Activated naive CD4-positive, alpha-beta T cell treated with anti-CD3 and anti-CD28 coated beads for 36 hours (primary cell): Measurements from ENCODE around the gene UBXN6. TPM values are rescaled to one million over a fixed set of nuclear protein-coding genes. Genes with fewer than 3 reads are reported as not detected.

Experiments used
- CTCF ChIA-PET: fragments of 350-600 bp; sonication (Branson Sonifier 250); formaldehyde crosslinking; loops from one replicate; lab custom pipeline; 2021; ENCODE audit warnings: antibody characterized with exemption; lab: Charles Lee
- DNase-seq: peaks from one replicate; pipeline ENCODE4 v3.0.0-alpha.2; 2020
- H3K27ac Mint-ChIP-seq: one replicate; pipeline ENCODE4 v1.8.0; 2021; ENCODE audit warnings: mild to moderate bottlenecking, mixed read lengths
- H3K27me3 Mint-ChIP-seq: one replicate; pipeline ENCODE4 v1.8.0; 2021; ENCODE audit warnings: low read depth, mixed read lengths
- H3K36me3 Mint-ChIP-seq: one replicate; pipeline ENCODE4 v1.8.0; 2021; ENCODE audit warnings: low read depth, mixed read lengths
- H3K4me1 Mint-ChIP-seq: one replicate; pipeline ENCODE4 v1.8.0; 2021; ENCODE audit warnings: low read depth, mixed read lengths
- H3K4me3 Mint-ChIP-seq: one replicate; pipeline ENCODE4 v1.8.0; 2021; ENCODE audit warnings: mild to moderate bottlenecking, moderate library complexity, mixed read lengths
- H3K9me3 Mint-ChIP-seq: one replicate; pipeline ENCODE4 v1.8.0; 2021; ENCODE audit warnings: mixed read lengths
- intact Hi-C: fragments of 100-400 bp; cut with micrococcal nuclease; formaldehyde crosslinking; loops from one replicate; pipeline ENCODE4 v1.15.1; 2023
- total RNA-seq, 2 experiments: library from RNA; stranded (reverse); gene quantifications; one replicate each; pipeline ENCODE4 v1.2.3, GENCODE V29; 2021

The UBXN6 gene
- total RNA-seq, 2 experiments from 2014 or later: 28.7 to 36.2 TPM

- CTCF ChIA-PET: no interaction called here
- no peak for DNase-seq
- intact Hi-C loops: no loop called here
- Mint-ChIP-seq H3K4me3 (no peak overlapping the region), H3K27ac (no peak overlapping the region), H3K9me3 (no peaks in the 10 kb centered on the region), H3K36me3 (peaks cover 42% of the 10 kb centered on the region), H3K4me1 (peaks cover 4% of the 10 kb centered on the region), H3K27me3 (no peaks in the 10 kb centered on the region)
Observed at GRCh38 chr19:4425537-4425936, 32.1 kb downstream of the UBXN6 start.

GRCh38 chr19:4423416-4424126 is 34.0 kb downstream of the UBXN6 start:
- Mint-ChIP-seq H3K4me3 (no peak overlapping the region), H3K9me3 (no peaks in the 10 kb centered on the region), H3K4me1 (peaks cover 4% of the 10 kb centered on the region), H3K27me3 (no peaks in the 10 kb centered on the region), H3K27ac (no peak overlapping the region), H3K36me3 (peaks cover 29% of the 10 kb centered on the region)
- intact Hi-C loops: no loop called here
- CTCF ChIA-PET: interaction anchor here (2.0 kb wide), 1 partner anchor 10 kb away, joined by 4 read pairs; no protein-coding TSS in a partner anchor
- DNase-seq: no peak

GRCh38 chr19:4416268-4416667 is 41.3 kb downstream of the UBXN6 start:
- H3K27ac Mint-ChIP-seq: no peak overlapping the region
- no peak overlapping the region for H3K4me3 Mint-ChIP-seq
- DNase-seq: no peak
- intact Hi-C loops: no loop called here
- H3K36me3 Mint-ChIP-seq: peaks cover 32% of the 10 kb centered on the region
- H3K4me1 Mint-ChIP-seq: peaks cover 2% of the 10 kb centered on the region
- CTCF ChIA-PET: interaction anchor here (0.6 to 1.1 kb wide), 5 partner anchors 23 to 315 kb away, joined by 3 to 4 read pairs (median 3); no protein-coding TSS in a partner anchor
- no peaks in the 10 kb centered on the region for H3K9me3 Mint-ChIP-seq
- H3K27me3 Mint-ChIP-seq: no peaks in the 10 kb centered on the region

- no peak overlapping the region for H3K27ac Mint-ChIP-seq
- intact Hi-C loops: no loop called here
Observed at GRCh38 chr19:4415352-4415751, 42.2 kb downstream of the UBXN6 start.

GRCh38 chr19:4414800-4415321 is 42.7 kb downstream of the UBXN6 start:
- H3K9me3 Mint-ChIP-seq: no peaks in the 10 kb centered on the region
- H3K4me1 Mint-ChIP-seq: peaks cover 2% of the 10 kb centered on the region
- no peak for DNase-seq
- CTCF ChIA-PET: no interaction called here
- H3K27ac Mint-ChIP-seq: no peak overlapping the region
- peaks cover 33% of the 10 kb centered on the region for H3K36me3 Mint-ChIP-seq
- intact Hi-C loops: no loop called here
- H3K4me3 Mint-ChIP-seq: no peak overlapping the region
- no peaks in the 10 kb centered on the region for H3K27me3 Mint-ChIP-seq

More at GRCh38 chr19:4415352-4415751, 42.2 kb downstream of the UBXN6 start:
- Mint-ChIP-seq H3K9me3 (no peaks in the 10 kb centered on the region), H3K36me3 (peaks cover 32% of the 10 kb centered on the region), H3K4me3 (no peak overlapping the region), H3K4me1 (peaks cover 2% of the 10 kb centered on the region), H3K27me3 (no peaks in the 10 kb centered on the region)
- CTCF ChIA-PET: interaction anchor here (0.6 kb wide), 1 partner anchor 316 kb away, joined by 3 read pairs; no protein-coding TSS in a partner anchor
- DNase-seq: no peak

- Mint-ChIP-seq H3K27me3 (no peaks in the 10 kb centered on the region), H3K9me3 (no peaks in the 10 kb centered on the region), H3K4me3 (no peak overlapping the region), H3K4me1 (peaks cover 2% of the 10 kb centered on the region), H3K27ac (no peak overlapping the region), H3K36me3 (peaks cover 36% of the 10 kb centered on the region)
- no peak for DNase-seq
- intact Hi-C loops: no loop called here
- CTCF ChIA-PET: interaction anchor here (0.6 to 1.0 kb wide), 2 partner anchors 9 to 409 kb away, joined by 3 to 4 read pairs; no protein-coding TSS in a partner anchor
Observed at GRCh38 chr19:4414144-4414799, 43.3 kb downstream of the UBXN6 start.

- no peak overlapping the region for H3K4me3 Mint-ChIP-seq
- CTCF ChIA-PET: interaction anchor here (0.6 to 1.0 kb wide), 5 partner anchors 9 to 498 kb away, joined by 3 to 5 read pairs (median 4); no protein-coding TSS in a partner anchor
- no peaks in the 10 kb centered on the region for H3K9me3 Mint-ChIP-seq
- intact Hi-C loops: no loop called here
- H3K36me3 Mint-ChIP-seq: peaks cover 41% of the 10 kb centered on the region
- H3K4me1 Mint-ChIP-seq: peaks cover 2% of the 10 kb centered on the region
- DNase-seq: no peak
- no peaks in the 10 kb centered on the region for H3K27me3 Mint-ChIP-seq
- no peak overlapping the region for H3K27ac Mint-ChIP-seq
Observed at GRCh38 chr19:4413588-4413987, 44.0 kb downstream of the UBXN6 start.

GRCh38 chr19:4409123-4409933 is 48.3 kb downstream of the UBXN6 start:
- CTCF ChIA-PET: no interaction called here
- no peak overlapping the region for H3K27ac Mint-ChIP-seq
- peaks cover 48% of the 10 kb centered on the region for H3K36me3 Mint-ChIP-seq
- intact Hi-C loops: no loop called here
- no peak for DNase-seq
- H3K4me1 Mint-ChIP-seq: peaks cover 15% of the 10 kb centered on the region
- H3K27me3 Mint-ChIP-seq: no peaks in the 10 kb centered on the region
- no peaks in the 10 kb centered on the region for H3K9me3 Mint-ChIP-seq
- H3K4me3 Mint-ChIP-seq: no peak overlapping the region

- Mint-ChIP-seq H3K27ac (no peak overlapping the region), H3K4me1 (peaks cover 29% of the 10 kb centered on the region), H3K36me3 (peaks cover 43% of the 10 kb centered on the region), H3K9me3 (no peaks in the 10 kb centered on the region), H3K4me3 (no peak overlapping the region), H3K27me3 (no peaks in the 10 kb centered on the region)
- no peak for DNase-seq
- CTCF ChIA-PET: interaction anchor here (0.6 to 1.1 kb wide), 2 partner anchors 142 to 148 kb away, joined by 3 to 5 read pairs; no protein-coding TSS in a partner anchor
- intact Hi-C loops: no loop called here
Observed at GRCh38 chr19:4406626-4407025, 51.0 kb downstream of the UBXN6 start.

GRCh38 chr19:4405977-4406376 is 51.6 kb downstream of the UBXN6 start:
- Mint-ChIP-seq H3K27ac (no peak overlapping the region), H3K9me3 (no peaks in the 10 kb centered on the region), H3K4me1 (peaks cover 35% of the 10 kb centered on the region), H3K27me3 (no peaks in the 10 kb centered on the region), H3K4me3 (no peak overlapping the region), H3K36me3 (peaks cover 42% of the 10 kb centered on the region)
- intact Hi-C loops: no loop called here
- CTCF ChIA-PET: interaction anchor here (0.6 to 1.1 kb wide), 3 partner anchors 139 to 147 kb away, joined by 3 to 5 read pairs (median 4); no protein-coding TSS in a partner anchor
- no peak for DNase-seq

- Mint-ChIP-seq H3K4me3 (peak overlapping the region; percentile 94), H3K36me3 (peaks cover 30% of the 10 kb centered on the region), H3K27ac (peak overlapping the region; percentile 83), H3K27me3 (no peaks in the 10 kb centered on the region), H3K4me1 (peaks cover 55% of the 10 kb centered on the region), H3K9me3 (no peaks in the 10 kb centered on the region)
- peak; percentile 18 for DNase-seq
- CTCF ChIA-PET: interaction anchor here (1.0 to 1.3 kb wide), 2 partner anchors 33 to 154 kb away, joined by 3 to 4 read pairs; no protein-coding TSS in a partner anchor
- intact Hi-C loops: loop anchor here (2.0 to 5.0 kb wide), 3 partner anchors 336 to 641 kb away; partner anchors contain the start of genes APBA3, FEM1A, MRPL54 and ZBTB7A
Observed at GRCh38 chr19:4403005-4403761, 54.4 kb downstream of the UBXN6 start.
